WTC11 (cell line): Measurements from ENCODE around the gene AADAC.

Experiments
- CREB1 ChIP-seq: sonication (generic); formaldehyde crosslinking; IDR thresholded peaks from 2 replicates; pipeline ENCODE4 v1.8.0; 2023; ENCODE audit warnings: mild to moderate bottlenecking, missing genetic modification reagents
- ESRRA ChIP-seq: sonication (generic); formaldehyde crosslinking; IDR thresholded peaks from 2 replicates; pipeline ENCODE4 v1.8.1; 2022; ENCODE audit warnings: mild to moderate bottlenecking, missing genetic modification reagents, borderline replicate concordance
- ZNF512 ChIP-seq: sonication (generic); formaldehyde crosslinking; IDR thresholded peaks from 2 replicates; pipeline ENCODE4 v1.8.1; 2022; ENCODE audit warnings: missing genetic modification reagents, borderline replicate concordance
- TF ChIP-seq, protein P1 (sequence below): fragments of 200-600 bp; IDR thresholded peaks from 2 replicates; pipeline ENCODE4 v1.8.0; 2022; ENCODE audit warnings: antibody characterized with exemption

DNA sequence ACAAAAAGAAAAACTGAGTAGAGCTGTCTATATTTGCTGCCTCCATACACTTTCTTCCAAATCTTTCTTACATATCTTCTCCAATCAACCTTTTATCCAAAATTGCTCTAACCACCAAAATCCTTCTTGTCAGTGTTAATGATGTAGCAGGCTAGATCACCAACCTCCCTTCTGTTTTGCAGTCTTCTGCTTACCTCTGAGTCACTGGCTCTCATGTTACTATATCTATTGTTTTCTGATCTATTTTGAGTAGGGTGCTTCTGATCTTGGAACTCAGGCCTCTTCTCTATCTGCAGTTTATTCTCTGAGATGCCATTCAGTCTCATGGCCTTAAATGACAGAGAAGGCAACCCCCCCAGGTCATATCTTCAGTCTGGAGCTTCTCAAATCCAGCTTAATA is 26.3 kb upstream of the AADAC start:
- TF ChIP-seq, protein P1, sequence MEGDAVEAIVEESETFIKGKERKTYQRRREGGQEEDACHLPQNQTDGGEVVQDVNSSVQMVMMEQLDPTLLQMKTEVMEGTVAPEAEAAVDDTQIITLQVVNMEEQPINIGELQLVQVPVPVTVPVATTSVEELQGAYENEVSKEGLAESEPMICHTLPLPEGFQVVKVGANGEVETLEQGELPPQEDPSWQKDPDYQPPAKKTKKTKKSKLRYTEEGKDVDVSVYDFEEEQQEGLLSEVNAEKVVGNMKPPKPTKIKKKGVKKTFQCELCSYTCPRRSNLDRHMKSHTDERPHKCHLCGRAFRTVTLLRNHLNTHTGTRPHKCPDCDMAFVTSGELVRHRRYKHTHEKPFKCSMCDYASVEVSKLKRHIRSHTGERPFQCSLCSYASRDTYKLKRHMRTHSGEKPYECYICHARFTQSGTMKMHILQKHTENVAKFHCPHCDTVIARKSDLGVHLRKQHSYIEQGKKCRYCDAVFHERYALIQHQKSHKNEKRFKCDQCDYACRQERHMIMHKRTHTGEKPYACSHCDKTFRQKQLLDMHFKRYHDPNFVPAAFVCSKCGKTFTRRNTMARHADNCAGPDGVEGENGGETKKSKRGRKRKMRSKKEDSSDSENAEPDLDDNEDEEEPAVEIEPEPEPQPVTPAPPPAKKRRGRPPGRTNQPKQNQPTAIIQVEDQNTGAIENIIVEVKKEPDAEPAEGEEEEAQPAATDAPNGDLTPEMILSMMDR = no peak
- no peak for TF ChIP-seq ZNF512 (CRISPR knock-in tag)
- no peak for TF ChIP-seq CREB1 (CRISPR knock-in tag)
- no peak for TF ChIP-seq ESRRA (CRISPR knock-in tag)
